Fibroblast of villous mesenchyme (primary cell): ENCODE measurements around the gene SYPL1. TPM values are rescaled to one million over a fixed set of nuclear protein-coding genes. Genes with fewer than 3 reads are reported as not detected.

Experiments used
- DNase-seq: peaks from one replicate; pipeline ENCODE4 v3.0.0-alpha.2; 2010; ENCODE audit warnings: low read depth
- H3K4me3 ChIP-seq: 2 replicates; pipeline ENCODE4 v1.5.1; 2011; ENCODE audit warnings: low read depth, mild to moderate bottlenecking, low read length
- CTCF ChIP-seq: IDR thresholded peaks from 2 replicates; pipeline ENCODE4 v1.5.1; 2012; ENCODE audit warnings: low read depth, mild to moderate bottlenecking, low read length; ENCODE audit not compliant: insufficient read depth
- total RNA-seq: library from RNA; depleted of rRNA; stranded (reverse); fragments of >200 nt; gene quantifications from 2 replicates; pipeline ENCODE4 v1.2.3, GENCODE V29; 2012

Gene SYPL1
- total RNA-seq, 1 donor: 55.3 TPM

GRCh38 chr7:106128836-106129235 is 16.7 kb upstream of the SYPL1 start:
- no peak overlapping the region for H3K4me3 ChIP-seq
- TF ChIP-seq CTCF: no peak
- no peak for DNase-seq

GRCh38 chr7:106127984-106128780 is 16.1 kb upstream of the SYPL1 start:
- no peak overlapping the region for H3K4me3 ChIP-seq

GRCh38 chr7:106126170-106126938 is 14.2 kb upstream of the SYPL1 start:
- no peak for TF ChIP-seq CTCF
- no peak overlapping the region for H3K4me3 ChIP-seq
- no peak for DNase-seq

More at GRCh38 chr7:106127984-106128780, 16.1 kb upstream of the SYPL1 start:
- no peak for TF ChIP-seq CTCF
- DNase-seq: no peak

GRCh38 chr7:106125417-106125816 is 13.3 kb upstream of the SYPL1 start:
- no peak overlapping the region for H3K4me3 ChIP-seq
- no peak for DNase-seq
- TF ChIP-seq CTCF: no peak

GRCh38 chr7:106124186-106124585 is 12.1 kb upstream of the SYPL1 start:
- no peak overlapping the region for H3K4me3 ChIP-seq
- DNase-seq: no peak
- no peak for TF ChIP-seq CTCF

GRCh38 chr7:106122713-106123112 is 10.6 kb upstream of the SYPL1 start:
- H3K4me3 ChIP-seq: no peak overlapping the region
- TF ChIP-seq CTCF: no peak
- DNase-seq: no peak
